NCI-H460 (cell line): Measurements from ENCODE around the gene SPEN. TPM values are rescaled to one million over a fixed set of nuclear protein-coding genes. Genes with fewer than 3 reads are reported as not detected.
A peak's percentile ranks its signal among the peaks of the same experiment; 100 is the strongest.

Experiments
- DNase-seq: peaks from one replicate; pipeline ENCODE4 v3.0.0-alpha.2; 2016; ENCODE audit warnings: low read depth; ENCODE audit errors: extremely low read depth
- total RNA-seq: library from RNA; depleted of rRNA; stranded (reverse); fragments of >200 nt; shearing (Covaris generic); gene quantifications from 2 replicates; pipeline ENCODE4 v1.2.3, GENCODE V29; 2014

Gene SPEN
- total RNA-seq, 1 experiment from 2014 or later: 14.2 TPM

- DNase-seq: no peak
Measured at GRCh38 chr1:15852036-15852827, 4.7 kb downstream of the SPEN start.

- no peak for DNase-seq
Measured at GRCh38 chr1:15852828-15853302, 5.4 kb downstream of the SPEN start.

GRCh38 chr1:15856888-15857287, 9.4 kb downstream of the SPEN start:
- no peak for DNase-seq

- no peak for DNase-seq
Measured at GRCh38 chr1:15858069-15858670, 10.7 kb downstream of the SPEN start.

GRCh38 chr1:15858672-15859372, 11.3 kb downstream of the SPEN start:
- no peak for DNase-seq

- DNase-seq: no peak
Measured at GRCh38 chr1:15863156-15863901, 15.8 kb downstream of the SPEN start.

GRCh38 chr1:15866721-15867201, 19.3 kb downstream of the SPEN start:
- no peak for DNase-seq

GRCh38 chr1:15867288-15867687, 19.8 kb downstream of the SPEN start:
- DNase-seq: no peak

GRCh38 chr1:15869413-15869812, 21.9 kb downstream of the SPEN start:
- DNase-seq: no peak

- no peak for DNase-seq
Measured at GRCh38 chr1:15870421-15870820, 22.9 kb downstream of the SPEN start.

GRCh38 chr1:15874471-15874870, 27.0 kb downstream of the SPEN start:
- no peak for DNase-seq

- DNase-seq: peak; percentile 63
Measured at GRCh38 chr1:15876357-15877055, 29.0 kb downstream of the SPEN start.

GRCh38 chr1:15881961-15882360, 34.5 kb downstream of the SPEN start:
- no peak for DNase-seq

- DNase-seq: no peak
Measured at GRCh38 chr1:15882665-15883064, 35.2 kb downstream of the SPEN start.

GRCh38 chr1:15883326-15883725, 35.8 kb downstream of the SPEN start:
- DNase-seq: no peak

- DNase-seq: no peak
Measured at GRCh38 chr1:15884477-15884876, 37.0 kb downstream of the SPEN start.

- no peak for DNase-seq
Measured at GRCh38 chr1:15885269-15885668, 37.8 kb downstream of the SPEN start.

GRCh38 chr1:15885701-15886610, 38.4 kb downstream of the SPEN start:
- DNase-seq: peak; percentile 60

GRCh38 chr1:15886611-15887167, 39.2 kb downstream of the SPEN start:
- DNase-seq: no peak
